Measurements from ENCODE around the gene CAMKK2.

- TF ChIP-seq POLR2AphosphoS5 (IDR thresholded peaks at IDR 0.05; ENCODE audit: low read depth, low read length): no peak
- no peak for TF ChIP-seq TAF1 (IDR thresholded peaks at IDR 0.05; ENCODE audit: low read depth, low read length)
- TF ChIP-seq POLR2A (IDR thresholded peaks at IDR 0.05; ENCODE audit: low read depth, low read length): no peak
- no peak for TF ChIP-seq SPI1 (IDR thresholded peaks at IDR 0.05; ENCODE audit: low read depth, low read length)
- TF ChIP-seq PAX5 (IDR thresholded peaks at IDR 0.05; ENCODE audit: insufficient read depth, low read length, severe bottlenecking): no peak
Measured at GRCh38 chr12:121323908-121324307, 27.4 kb upstream of the CAMKK2 start.
